H1 (cell line): ENCODE results near the gene SLC17A8. TPM values are rescaled to one million over a fixed set of nuclear protein-coding genes. Genes with fewer than 3 reads are reported as not detected.

ENCODE experiments used
- CTCF ChIA-PET: fragments of 300-600 bp; sonication (Branson Sonifier 250); formaldehyde crosslinking; loops from one replicate; lab custom pipeline; 2021; ENCODE audit not compliant: partially characterized antibody; lab: Charles Lee
- POLR2A ChIA-PET: fragments of 300-600 bp; sonication (Branson Sonifier 250); formaldehyde crosslinking; loops from one replicate; lab custom pipeline; 2021; ENCODE audit warnings: inconsistent platforms; ENCODE audit not compliant: partially characterized antibody; lab: Charles Lee
- DNase-seq, 2 experiments: peaks; one replicate each; pipeline versions ENCODE4 v3.0.0 to v3.0.0-alpha.2; 2010 to 2022; ENCODE audit warnings: low spot score in 2 of 2, low read depth in 1 of 2, mixed read lengths in 1 of 2
- FAIRE-seq: peaks from 2 replicates; lab custom pipeline; 2011; peaks lifted over from hg19 to GRCh38; lab: Jason Lieb, UNC
- H2AFZ ChIP-seq: 2 replicates; pipeline ENCODE4 v1.8.1; 2012; ENCODE audit warnings: low read length, inconsistent platforms
- H2AK5ac ChIP-seq: 2 replicates; pipeline ENCODE4 v1.6.1; 2013; ENCODE audit warnings: low read depth, low read length
- H2BK120ac ChIP-seq: replicated peaks from 2 replicates; pipeline ENCODE3; 2013; ENCODE audit warnings: low read depth, low read length, inconsistent platforms
- H2BK12ac ChIP-seq: 2 replicates; pipeline ENCODE4 v1.6.1; 2013; ENCODE audit warnings: low read depth, low read length
- H2BK15ac ChIP-seq: 2 replicates; pipeline ENCODE4 v1.6.1; 2013; ENCODE audit warnings: low read length
- H2BK20ac ChIP-seq: 2 replicates; pipeline ENCODE4 v1.6.1; 2013; ENCODE audit warnings: low read length
- H2BK5ac ChIP-seq: 2 replicates; pipeline ENCODE4 v1.6.1; 2013; ENCODE audit warnings: low read depth, low read length
- H3K14ac ChIP-seq: 2 replicates; pipeline ENCODE4 v1.6.1; 2013; ENCODE audit warnings: inconsistent platforms; ENCODE audit not compliant: insufficient read length
- H3K18ac ChIP-seq: 2 replicates; pipeline ENCODE4 v1.6.1; 2013; ENCODE audit warnings: low read length; ENCODE audit errors: extremely low read depth
- H3K23ac ChIP-seq: 2 replicates; pipeline ENCODE4 v1.6.1; 2013; ENCODE audit warnings: inconsistent platforms; ENCODE audit not compliant: insufficient read length
- H3K23me2 ChIP-seq: 2 replicates; pipeline ENCODE4 v1.6.1; 2013; ENCODE audit warnings: low read depth, low read length
- H3K27ac ChIP-seq: 2 replicates; pipeline ENCODE4 v1.6.1; 2011; ENCODE audit warnings: low read depth, low read length, inconsistent platforms
- H3K27me3 ChIP-seq, 4 experiments: replicated peaks in 1 of 4; 1 replicate in 1 of 4; 2 replicates in 3 of 4; pipeline versions ENCODE4 v1.6.1 to v1.8.1; 2011 to 2013; ENCODE audit warnings: low read length in 3 of 4, mild to moderate bottlenecking in 3 of 4, inconsistent platforms in 2 of 4, mixed read lengths in 2 of 4, moderate library complexity in 1 of 4; ENCODE audit not compliant: control insufficient read depth in 3 of 4, insufficient read depth in 3 of 4; ENCODE audit errors: extremely low read depth in 1 of 4
- H3K36me3 ChIP-seq, 4 experiments: 2 replicates each; pipeline versions ENCODE4 v1.6.1 to v1.8.1; 2011 to 2013; ENCODE audit warnings: mild to moderate bottlenecking in 4 of 4, low read length in 3 of 4, moderate library complexity in 2 of 4, control low read depth in 1 of 4, inconsistent platforms in 1 of 4; ENCODE audit not compliant: insufficient read depth in 4 of 4, control insufficient read depth in 2 of 4
- H3K4ac ChIP-seq: replicated peaks from 2 replicates; pipeline ENCODE3; 2013; ENCODE audit warnings: low read length, low read depth, mixed read lengths, inconsistent platforms; ENCODE audit not compliant: insufficient read length
- H3K4me1 ChIP-seq, 4 experiments: replicated peaks in 1 of 4; 1 replicate in 1 of 4; 2 replicates in 3 of 4; pipeline versions ENCODE4 v1.6.1 to v1.8.1; 2011 to 2013; ENCODE audit warnings: low read length in 3 of 4, inconsistent platforms in 2 of 4, mixed read lengths in 1 of 4; ENCODE audit not compliant: insufficient read depth in 4 of 4, control insufficient read depth in 3 of 4
- H3K4me2 ChIP-seq, 2 experiments: 2 replicates each; pipeline versions ENCODE4 v1.6.1 to v1.8.1; 2011 to 2013; ENCODE audit warnings: low read depth in 2 of 2, low read length in 2 of 2, control low read depth in 1 of 2, inconsistent platforms in 1 of 2, mild to moderate bottlenecking in 1 of 2; ENCODE audit not compliant: insufficient read depth in 1 of 2
- H3K4me3 ChIP-seq, 4 experiments: fragments of 200-600, 300-600 bp in 1 of 4; sonication (generic), shearing (Covaris generic), sonication (Bioruptor Twin) in 1 of 4; 2 replicates each; pipeline versions ENCODE4 v1.5.1 to v1.8.1; 2011 to 2016; ENCODE audit warnings: low read length in 4 of 4, low read depth in 3 of 4, control low read depth in 2 of 4, inconsistent platforms in 2 of 4, mild to moderate bottlenecking in 2 of 4, mixed read lengths in 1 of 4, moderate library complexity in 1 of 4; ENCODE audit not compliant: insufficient read depth in 2 of 4; ENCODE audit errors: extremely low read depth in 1 of 4
- H3K56ac ChIP-seq: replicated peaks from 2 replicates; pipeline ENCODE3; 2013; ENCODE audit warnings: low read depth, mild to moderate bottlenecking, mixed read lengths, low read length, inconsistent platforms; ENCODE audit not compliant: insufficient read length
- H3K79me1 ChIP-seq: 2 replicates; pipeline ENCODE4 v1.6.1; 2013; ENCODE audit warnings: low read depth, low read length, control low read depth
- H3K79me2 ChIP-seq, 2 experiments: 2 replicates each; pipeline versions ENCODE4 v1.6.1 to v1.8.1; 2012 to 2013; ENCODE audit warnings: low read length in 2 of 2, mild to moderate bottlenecking in 2 of 2, inconsistent platforms in 1 of 2; ENCODE audit not compliant: insufficient read depth in 2 of 2, control insufficient read depth in 1 of 2
- H3K9ac ChIP-seq, 4 experiments: replicated peaks in 1 of 4; 1 replicate in 1 of 4; 2 replicates in 3 of 4; pipeline versions ENCODE4 v1.6.1 to v1.8.1; 2011 to 2013; ENCODE audit warnings: low read depth in 3 of 4, low read length in 3 of 4, control low read depth in 2 of 4, mild to moderate bottlenecking in 2 of 4, moderate library complexity in 2 of 4, inconsistent platforms in 1 of 4; ENCODE audit errors: extremely low read depth in 1 of 4
- H3K9me3 ChIP-seq, 2 experiments: 2 replicates each; pipeline versions ENCODE4 v1.6.1 to v1.8.1; 2012 to 2013; ENCODE audit warnings: mild to moderate bottlenecking in 2 of 2, moderate library complexity in 2 of 2, control low read depth in 1 of 2, inconsistent platforms in 1 of 2, low read depth in 1 of 2, low read length in 1 of 2, mixed read lengths in 1 of 2; ENCODE audit not compliant: insufficient read depth in 2 of 2
- H4K20me1 ChIP-seq, 2 experiments: replicated peaks in 1 of 2; 2 replicates each; pipeline versions ENCODE3 to v1.8.1; 2011 to 2013; ENCODE audit warnings: inconsistent platforms in 2 of 2, low read length in 2 of 2, mild to moderate bottlenecking in 1 of 2; ENCODE audit not compliant: insufficient read depth in 2 of 2, control insufficient read depth in 1 of 2
- H4K5ac ChIP-seq: 2 replicates; pipeline ENCODE4 v1.6.1; 2013; ENCODE audit warnings: low read length, low read depth, mixed read lengths, inconsistent platforms; ENCODE audit not compliant: insufficient read length
- H4K8ac ChIP-seq: 2 replicates; pipeline ENCODE4 v1.8.0; 2013; ENCODE audit warnings: mild to moderate bottlenecking, moderate library complexity, low read length, inconsistent platforms; ENCODE audit not compliant: insufficient read depth; ENCODE audit errors: extremely low read depth
- H4K91ac ChIP-seq: replicated peaks from 2 replicates; pipeline ENCODE3; 2013; ENCODE audit warnings: low read length, mixed read lengths, inconsistent platforms; ENCODE audit not compliant: insufficient read length
- CREB1 ChIP-seq: IDR thresholded peaks from 2 replicates; pipeline ENCODE4 v1.6.1; 2012; ENCODE audit warnings: inconsistent platforms
- KDM1A ChIP-seq: fragments of 200-600, 300-600 bp; sonication (generic); IDR thresholded peaks from 2 replicates; pipeline ENCODE4 v1.7.1; 2016; ENCODE audit warnings: mild to moderate bottlenecking, low read length, borderline replicate concordance
- KDM4A ChIP-seq: IDR thresholded peaks from one replicate; pipeline ENCODE4 v1.7.1; 2012; ENCODE audit warnings: low read depth, mild to moderate bottlenecking, moderate library complexity, low read length, inconsistent platforms; ENCODE audit not compliant: severe bottlenecking
- PHF8 ChIP-seq: fragments of 200-600 bp; sonication (generic); conservative IDR thresholded peaks from 2 replicates; pipeline ENCODE4 v1.7.1; 2012; ENCODE audit warnings: low read depth, mild to moderate bottlenecking, inconsistent platforms, low read length, moderate library complexity
- POLR2A ChIP-seq, 2 experiments: IDR thresholded peaks; 1 replicate in 1 of 2; 2 replicates in 1 of 2; pipeline ENCODE4 v1.6.1; 2011; ENCODE audit warnings: low read depth in 2 of 2, low read length in 2 of 2, mild to moderate bottlenecking in 2 of 2; ENCODE audit errors: control extremely low read depth in 1 of 2
- RBBP5 ChIP-seq: IDR thresholded peaks from 2 replicates; pipeline ENCODE4 v1.7.1; 2012; ENCODE audit warnings: low read depth, mild to moderate bottlenecking, inconsistent platforms, low read length, moderate library complexity, borderline replicate concordance
- WGBS, 2 experiments: shearing (Covaris generic) in 1 of 2; methylation state at CpG; one replicate each; pipeline versions ENCODE4 v1.1.6 to v1.1.7; 2013 to 2015; ENCODE audit warnings: low lambda C conversion rate in 2 of 2, mixed read lengths in 2 of 2, inconsistent platforms in 1 of 2, low coverage in 1 of 2, missing lambda C conversion rate in 1 of 2; ENCODE audit not compliant: insufficient replicate concordance in 2 of 2, insufficient coverage in 1 of 2, insufficient read length in 1 of 2; ENCODE audit errors: extremely low coverage in 1 of 2, missing lambda C conversion rate in 1 of 2; 5-methylcytosine and 5-hydroxymethylcytosine counted together
- polyA plus RNA-seq, 7 experiments: library from polyadenylated mRNA; depleted of rRNA in 3 of 7; stranded (reverse) in 5 of 7; unstranded in 2 of 7; fragments of >200 nt in 5 of 7; fragments of 200-250 nt in 2 of 7; gene quantifications; 1 replicate in 5 of 7; 2 replicates in 1 of 7; 4 replicates in 1 of 7; pipeline versions ENCODE4 v1.2.1 to v1.2.3, GENCODE V29; 2011 to 2013; ENCODE audit warnings: missing spikeins in 2 of 7, mixed read lengths in 2 of 7
- total RNA-seq: library from RNA; stranded (reverse); fragmentation: NEBNext Ultra II Directional; extraction: Animal tissue kit (Norgen Biotek cat#: 25700); gene quantifications from 2 replicates; pipeline ENCODE4 v1.2.1, GENCODE V29; 2021
- TF ChIP-seq, protein P1 (sequence below): IDR thresholded peaks from 2 replicates; pipeline ENCODE4 v1.6.1; 2012; ENCODE audit warnings: inconsistent platforms
- TF ChIP-seq, protein P2 (sequence below): IDR thresholded peaks from 2 replicates; pipeline ENCODE4 v1.6.1; 2012; ENCODE audit warnings: inconsistent platforms

Gene SLC17A8
- total and polyA plus RNA-seq, 2 of the 8 experiments (the other 6 are each of a cell fraction or from before 2014, with no cell fraction given), result 0.14 to 0.30 TPM

GRCh38 chr12:100383586-100384558 lies 27.0 kb downstream of the SLC17A8 start:
- H3K18ac ChIP-seq, result no peak overlapping the region
- FAIRE-seq, result no peak
- no peak for TF ChIP-seq KDM1A
- no peak for TF ChIP-seq CREB1
- TF ChIP-seq, protein P1, sequence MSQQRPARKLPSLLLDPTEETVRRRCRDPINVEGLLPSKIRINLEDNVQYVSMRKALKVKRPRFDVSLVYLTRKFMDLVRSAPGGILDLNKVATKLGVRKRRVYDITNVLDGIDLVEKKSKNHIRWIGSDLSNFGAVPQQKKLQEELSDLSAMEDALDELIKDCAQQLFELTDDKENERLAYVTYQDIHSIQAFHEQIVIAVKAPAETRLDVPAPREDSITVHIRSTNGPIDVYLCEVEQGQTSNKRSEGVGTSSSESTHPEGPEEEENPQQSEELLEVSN, result no peak
- no peak for TF ChIP-seq PHF8
- TF ChIP-seq, protein P2, sequence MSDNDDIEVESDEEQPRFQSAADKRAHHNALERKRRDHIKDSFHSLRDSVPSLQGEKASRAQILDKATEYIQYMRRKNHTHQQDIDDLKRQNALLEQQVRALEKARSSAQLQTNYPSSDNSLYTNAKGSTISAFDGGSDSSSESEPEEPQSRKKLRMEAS, result no peak
- no peak for TF ChIP-seq RBBP5
- no peak for TF ChIP-seq KDM4A
- TF ChIP-seq POLR2A (IDR thresholded peaks at IDR 0.05; ENCODE audit: control extremely low read depth in 1 of 2, low read depth in 2 of 2, low read length in 2 of 2), result no peak

More at GRCh38 chr12:100383586-100384558, 27.0 kb downstream of the SLC17A8 start:
- H2BK20ac ChIP-seq, result no peak overlapping the region
- H3K79me1 ChIP-seq, result no peaks in the 10 kb centered on the region
- H4K20me1 ChIP-seq, result no peaks in the 10 kb centered on the region
- no peak overlapping the region for H2BK12ac ChIP-seq
- H3K4me3 ChIP-seq, result no peak overlapping the region
- H3K23ac ChIP-seq, result no peak overlapping the region
- H3K23me2 ChIP-seq, result no peaks in the 10 kb centered on the region
- H2BK15ac ChIP-seq, result no peak overlapping the region
- H2AFZ ChIP-seq, result no peak overlapping the region
- H4K5ac ChIP-seq, result no peak overlapping the region
- H3K9ac ChIP-seq, result no peak overlapping the region
- no peak overlapping the region for H3K27ac ChIP-seq
- no peak overlapping the region for H2BK5ac ChIP-seq
- no peak overlapping the region for H3K56ac ChIP-seq
- H3K36me3 ChIP-seq, result no peaks in the 10 kb centered on the region
- H2BK120ac ChIP-seq, result no peak overlapping the region
- no peak overlapping the region for H3K4ac ChIP-seq
- no peaks in the 10 kb centered on the region for H3K4me1 ChIP-seq
- H2AK5ac ChIP-seq, result no peak overlapping the region
- H4K91ac ChIP-seq, result no peak overlapping the region
- WGBS, 2 experiments, result 90% methylated on average over 9 of the region's 9 CpGs; no CpG with 5 or more reads in 1 of the 2 experiments
- H3K27me3 ChIP-seq, result no peaks in the 10 kb centered on the region
- ChIA-PET CTCF (interaction anchor here (0.6 to 3.9 kb wide), 7 partner anchors 15 to 228 kb away, joined by 3 to 25 read pairs (median 3); no protein-coding TSS in a partner anchor), POLR2A (no interaction called here)
- H3K4me2 ChIP-seq, result no peak overlapping the region
- no peak overlapping the region for H4K8ac ChIP-seq
- no peaks in the 10 kb centered on the region for H3K79me2 ChIP-seq
- H3K9me3 ChIP-seq, result no peaks in the 10 kb centered on the region
- no peak overlapping the region for H3K14ac ChIP-seq
- no peak for DNase-seq
